ENCODE measurements around the gene PAQR4.

- TF ChIP-seq CTCF (IDR thresholded peaks at IDR 0.05; ENCODE audit: poor library complexity), result no peak
- TF ChIP-seq EZH2 (IDR thresholded peaks at IDR 0.05; ENCODE audit: borderline replicate concordance), result no peak
These were observed 7.5 kb downstream of the PAQR4 start for GRCh38 chr16:2976673-2977072.
